ENCODE measurements around the gene COMMD1. TPM values are rescaled to one million over a fixed set of nuclear protein-coding genes. Genes with fewer than 3 reads are reported as not detected.
A peak's percentile ranks its signal among the peaks of the same experiment; 100 is the strongest.

COMMD1 gene
- total RNA-seq, 4 donors from 2014 or later = 38.4 to 56.6 (median 40.6) TPM

- no peak for ATAC-seq (ENCODE audit: low FRiP score)
Measured at GRCh38 chr2:61966087-61966727, 60.7 kb downstream of the COMMD1 start.

GRCh38 chr2:61967262-61967661, 61.8 kb downstream of the COMMD1 start:
- TF ChIP-seq CTCF (IDR thresholded peaks at IDR 0.05) = no peak
- DNase-seq (ENCODE audit: low spot score) (no peak), ATAC-seq (ENCODE audit: low FRiP score) (no peak)

More at GRCh38 chr2:61966087-61966727, 60.7 kb downstream of the COMMD1 start:
- DNase-seq (ENCODE audit: low spot score) = no peak
- TF ChIP-seq CTCF (IDR thresholded peaks at IDR 0.05) = no peak

- no peak for TF ChIP-seq CTCF (IDR thresholded peaks at IDR 0.05)
- no peak for DNase-seq (ENCODE audit: low spot score)
- no peak for ATAC-seq (ENCODE audit: low FRiP score)
Measured at GRCh38 chr2:61969376-61969775, 63.9 kb downstream of the COMMD1 start.

- TF ChIP-seq CTCF (IDR thresholded peaks at IDR 0.05) = no peak
- ATAC-seq (ENCODE audit: low FRiP score) (peak; percentile 55), DNase-seq (ENCODE audit: low spot score) (no peak)
Measured at GRCh38 chr2:61970807-61971556, 65.5 kb downstream of the COMMD1 start.

- no peak for TF ChIP-seq CTCF (IDR thresholded peaks at IDR 0.05)
- DNase-seq (ENCODE audit: low spot score) (no peak), ATAC-seq (ENCODE audit: low FRiP score) (no peak)
Measured at GRCh38 chr2:61978522-61978921, 73.0 kb downstream of the COMMD1 start.

- ATAC-seq (ENCODE audit: low FRiP score) = no peak
- no peak for DNase-seq (ENCODE audit: low spot score)
- TF ChIP-seq CTCF (IDR thresholded peaks at IDR 0.05) = no peak
Measured at GRCh38 chr2:61980758-61981157, 75.3 kb downstream of the COMMD1 start.

- DNase-seq (ENCODE audit: low spot score) = no peak
- no peak for TF ChIP-seq CTCF (IDR thresholded peaks at IDR 0.05)
- ATAC-seq (ENCODE audit: low FRiP score) = no peak
Measured at GRCh38 chr2:61984682-61985081, 79.2 kb downstream of the COMMD1 start.
